ENCODE data around the gene CCPG1. TPM values are rescaled to one million over a fixed set of nuclear protein-coding genes. Genes with fewer than 3 reads are reported as not detected.

The CCPG1 gene
- total and polyA plus RNA-seq, 8 donors, result 16.2 to 88.5 (median 68.0) TPM

DNA sequence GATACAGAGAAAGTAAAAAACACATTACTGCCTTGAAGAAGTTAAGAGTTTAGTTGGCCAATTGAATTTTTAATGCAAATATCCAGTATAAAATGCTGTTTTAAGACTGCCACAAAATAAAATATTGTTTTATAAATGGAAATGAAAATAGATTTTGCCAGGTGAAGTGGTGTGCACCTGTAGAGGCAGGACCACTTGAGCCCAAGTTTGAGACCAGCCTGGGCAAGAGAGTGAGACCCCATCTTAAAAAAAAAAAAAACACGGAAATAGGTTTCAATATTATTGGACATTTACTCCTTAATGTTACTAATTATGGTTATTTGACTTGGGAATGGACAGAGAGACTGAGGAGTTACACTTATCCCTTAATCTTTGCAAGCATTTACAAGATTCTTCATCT, 87.2 kb downstream of the CCPG1 start:
- intact Hi-C loops (cut with DNase I), result no loop called here
- no peak for FAIRE-seq
- Histone ChIP-seq H3K27me3 (no peaks in the 10 kb centered on the region), H3K36me3 (no peaks in the 10 kb centered on the region), H3K4me3 (no peak overlapping the region), H3K4me1 (peaks cover 0 to 25% (median 15%) of the 10 kb centered on the region in 3 donors), H3K27ac (no peak overlapping the region), H3K9me3 (no peaks in the 10 kb centered on the region)
- no peak for ATAC-seq
- TF ChIP-seq, protein P1, sequence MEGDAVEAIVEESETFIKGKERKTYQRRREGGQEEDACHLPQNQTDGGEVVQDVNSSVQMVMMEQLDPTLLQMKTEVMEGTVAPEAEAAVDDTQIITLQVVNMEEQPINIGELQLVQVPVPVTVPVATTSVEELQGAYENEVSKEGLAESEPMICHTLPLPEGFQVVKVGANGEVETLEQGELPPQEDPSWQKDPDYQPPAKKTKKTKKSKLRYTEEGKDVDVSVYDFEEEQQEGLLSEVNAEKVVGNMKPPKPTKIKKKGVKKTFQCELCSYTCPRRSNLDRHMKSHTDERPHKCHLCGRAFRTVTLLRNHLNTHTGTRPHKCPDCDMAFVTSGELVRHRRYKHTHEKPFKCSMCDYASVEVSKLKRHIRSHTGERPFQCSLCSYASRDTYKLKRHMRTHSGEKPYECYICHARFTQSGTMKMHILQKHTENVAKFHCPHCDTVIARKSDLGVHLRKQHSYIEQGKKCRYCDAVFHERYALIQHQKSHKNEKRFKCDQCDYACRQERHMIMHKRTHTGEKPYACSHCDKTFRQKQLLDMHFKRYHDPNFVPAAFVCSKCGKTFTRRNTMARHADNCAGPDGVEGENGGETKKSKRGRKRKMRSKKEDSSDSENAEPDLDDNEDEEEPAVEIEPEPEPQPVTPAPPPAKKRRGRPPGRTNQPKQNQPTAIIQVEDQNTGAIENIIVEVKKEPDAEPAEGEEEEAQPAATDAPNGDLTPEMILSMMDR (IDR thresholded peaks at IDR 0.05), result no peak
- no peak for DNase-seq
- 54 to 75% methylated on average over 1 of the region's 1 CpG for WGBS, 2 donors

DNA sequence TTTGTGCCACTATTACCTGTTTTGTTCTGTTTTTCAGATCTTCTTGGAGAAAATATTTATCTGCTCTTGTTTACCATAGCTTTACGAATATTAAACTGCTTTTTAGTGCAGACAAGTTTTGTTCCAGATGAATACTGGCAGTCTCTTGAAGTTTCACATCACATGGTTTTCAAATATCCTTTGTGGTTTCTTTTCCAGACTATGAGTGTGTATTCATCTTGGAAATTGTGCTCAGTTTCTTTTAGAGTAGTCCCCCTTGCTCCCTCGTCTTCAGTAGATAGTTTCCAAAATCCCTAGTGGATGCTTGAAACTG, 88.0 kb downstream of the CCPG1 start:
- Histone ChIP-seq H3K27me3 (no peaks in the 10 kb centered on the region), H3K9me3 (no peaks in the 10 kb centered on the region), H3K27ac (no peak overlapping the region), H3K4me3 (no peak overlapping the region), H3K4me1 (peaks cover 0 to 25% (median 15%) of the 10 kb centered on the region in 3 donors), H3K36me3 (no peaks in the 10 kb centered on the region)
- DNase-seq (no peak), ATAC-seq (no peak), FAIRE-seq (no peak)
- intact Hi-C loops (cut with DNase I), result no loop called here
- TF ChIP-seq, protein P1 (IDR thresholded peaks at IDR 0.05), result no peak
- WGBS, 2 donors, result 42 to 43% methylated on average over 2 of the region's 2 CpGs

DNA sequence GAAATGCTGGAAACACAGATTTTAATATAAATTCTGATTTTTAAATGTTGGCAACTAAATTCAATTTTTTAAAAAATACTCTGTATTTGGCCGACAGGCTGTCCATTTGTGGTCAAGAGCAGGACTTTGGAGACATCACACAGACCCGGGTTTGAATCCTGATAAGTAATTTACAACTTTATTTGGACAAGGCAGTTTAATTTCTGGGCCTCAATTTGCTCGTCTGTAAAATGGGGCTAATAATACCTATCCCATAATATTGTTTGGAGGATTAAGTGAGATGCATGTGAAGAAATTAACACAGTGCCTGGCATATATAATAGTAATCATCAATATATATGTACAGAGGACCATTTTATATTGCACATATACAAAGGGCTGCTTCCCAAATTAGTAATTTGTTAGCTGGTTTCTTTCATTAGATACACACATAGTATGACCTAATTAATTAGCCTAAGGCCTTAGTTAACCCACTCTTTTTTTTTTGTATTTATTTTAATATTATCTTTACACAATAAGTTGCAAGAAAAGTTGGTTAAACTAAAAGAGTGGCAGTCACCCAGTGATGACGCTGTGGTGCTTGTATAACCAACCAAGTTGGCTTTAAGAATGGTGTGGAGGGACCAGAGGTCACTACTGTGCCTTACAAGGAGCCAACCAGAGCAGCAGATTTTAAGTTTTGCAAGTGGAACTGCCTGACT, 88.5 kb downstream of the CCPG1 start:
- WGBS, 2 donors, result 45 to 48% methylated on average over 4 of the region's 4 CpGs
- no peaks in the 10 kb centered on the region for H3K9me3 ChIP-seq
- no peaks in the 10 kb centered on the region for H3K27me3 ChIP-seq
- H3K36me3 ChIP-seq, result no peaks in the 10 kb centered on the region
- peak overlapping the region; percentile 43 to 78 (median 61) for H3K4me3 ChIP-seq
- peak overlapping the region in 2 of 4 donors; percentile 86 to 89 for H3K27ac ChIP-seq
- FAIRE-seq (no peak), DNase-seq (no peak), ATAC-seq (peak; percentile 27 to 59 (median 42))
- H3K4me1 ChIP-seq, result peaks cover 0 to 25% (median 15%) of the 10 kb centered on the region in 3 donors
- TF ChIP-seq, protein P1 (IDR thresholded peaks at IDR 0.05), result no peak
- intact Hi-C loops (cut with DNase I), result no loop called here

DNA sequence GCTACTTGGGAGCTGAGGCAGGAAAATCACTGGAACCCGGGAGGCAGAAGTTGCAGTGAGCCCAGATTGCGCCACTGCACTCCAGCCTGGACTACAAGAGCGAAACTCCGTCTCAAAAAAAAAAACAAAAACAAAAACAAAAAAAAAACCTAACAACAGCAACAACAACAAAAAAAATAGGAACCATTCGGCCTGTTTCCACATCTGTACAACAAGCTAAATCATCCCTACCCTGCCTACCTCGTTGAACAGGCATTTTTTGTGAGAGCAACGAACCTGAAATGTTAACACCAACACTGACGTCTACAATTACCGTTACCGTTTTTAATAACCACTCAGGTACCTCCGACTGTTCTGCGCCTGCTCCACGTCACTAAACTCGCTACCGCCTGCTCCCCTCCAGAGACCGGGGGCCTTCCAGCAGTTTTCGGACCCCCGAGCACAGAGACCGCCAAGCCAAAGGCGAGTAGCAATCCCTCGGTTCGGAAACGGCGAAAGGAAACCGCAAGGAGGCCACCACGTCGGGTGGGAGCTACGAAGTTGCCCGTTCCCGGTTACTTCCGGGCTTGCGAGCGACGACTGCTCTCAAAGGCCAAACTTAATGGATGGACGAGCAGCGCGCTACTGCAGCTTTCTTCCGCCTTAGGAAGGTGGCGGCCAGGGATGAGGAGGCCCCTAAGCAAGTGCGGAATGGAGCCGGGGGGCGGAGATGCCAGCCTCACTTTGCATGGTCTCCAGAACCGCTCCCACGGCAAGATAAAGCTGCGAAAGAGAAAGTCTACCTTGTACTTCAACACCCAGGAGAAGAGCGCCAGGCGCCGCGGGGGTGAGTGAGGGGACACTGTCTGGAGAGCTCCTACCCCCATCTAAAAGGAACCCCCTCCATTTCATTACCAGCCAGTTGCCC, 89.3 kb downstream of the CCPG1 start, which contains the start of the genes PIGB and PIGBOS1:
Gene PIGB, plus strand, starts transcription at position 635 of the 907 bp plus-strand sequence. Its CDS starts 29 bp downstream, at position 664.
Gene PIGBOS1, minus strand, starts transcription at position 536 of the 907 bp plus-strand sequence. CDS start 1,331 bp downstream, outside the sequence.
- no peaks in the 10 kb centered on the region for H3K9me3 ChIP-seq
- TF ChIP-seq, protein P1 (IDR thresholded peaks at IDR 0.05), result no peak
- peak; percentile 76 to 93 (median 84) for DNase-seq
- intact Hi-C loops (cut with DNase I), result no loop called here
- peaks cover 0 to 25% (median 15%) of the 10 kb centered on the region in 3 donors for H3K4me1 ChIP-seq
- 0 to 1% methylated on average over 49 of the region's 49 CpGs for WGBS, 2 donors
- peak within 1 kb of the TSS; percentile 66 to 89 (median 78) for H3K27ac ChIP-seq
- H3K36me3 ChIP-seq, result no peaks in the 10 kb centered on the region
- ATAC-seq, result peak; percentile 98 to 99 (median 99)
- peak within 1 kb of the TSS; percentile 43 to 78 (median 61) for H3K4me3 ChIP-seq
- no peaks in the 10 kb centered on the region for H3K27me3 ChIP-seq
- FAIRE-seq, result no peak

Small RNA genes lying within 50 kb of the gene (microRNA-seq; reads per million reads assigned to microRNA genes)
- gene MIR628, result 83.0 to 124 reads per million in 2 donors

Other genes starting within 250 kb of the CCPG1 start
- 10 to 100 TPM; 30.7 to 67.0 (median 36.1) TPM for gene RSL24D1, start 211.4 kb downstream of the CCPG1 start, total RNA-seq
- gene RSL24D1, start 211.4 kb downstream of the CCPG1 start, polyA plus RNA-seq, result 10 to 100 TPM; 37.5 to 48.3 TPM
- gene RAB27A, start 118.5 kb downstream of the CCPG1 start, total RNA-seq, result 10 to 100 TPM; 12.6 to 26.5 (median 17.2) TPM
- 1 to 10 TPM; 6.4 to 8.2 TPM for gene RAB27A, start 118.5 kb downstream of the CCPG1 start, polyA plus RNA-seq
- 1 to 10 TPM; 3.3 to 8.0 (median 4.8) TPM for gene PIGBOS1, start 89.2 kb downstream of the CCPG1 start, total RNA-seq
- 10 to 100 TPM; 12.1 to 14.5 TPM for gene PIGBOS1, start 89.2 kb downstream of the CCPG1 start, polyA plus RNA-seq
- gene PIGB, start 89.1 kb downstream of the CCPG1 start, total RNA-seq, result 1 to 10 TPM; 3.4 to 6.1 (median 5.0) TPM
- 10 to 100 TPM in 1 of 2 donors, 1 to 10 TPM in 1; 8.5 to 13.1 TPM for gene PIGB, start 89.1 kb downstream of the CCPG1 start, polyA plus RNA-seq
- gene PIERCE2, start 136 bp upstream of the CCPG1 start, total RNA-seq, result 1 to 10 TPM; 2.8 to 5.6 (median 4.0) TPM
- gene PIERCE2, start 136 bp upstream of the CCPG1 start, polyA plus RNA-seq, result 1 to 10 TPM; 4.5 to 9.7 TPM
- gene DNAAF4, start 99.9 kb upstream of the CCPG1 start, total RNA-seq, result 1 to 10 TPM in 4 of 6 donors, under 1 TPM in 2; 0.42 to 2.0 (median 1.2) TPM
- gene DNAAF4, start 99.9 kb upstream of the CCPG1 start, polyA plus RNA-seq, result 1 to 10 TPM; 3.3 to 5.1 TPM
- gene PYGO1, start 180.0 kb upstream of the CCPG1 start, total RNA-seq, result 1 to 10 TPM; 1.4 to 2.3 (median 2.2) TPM
- under 1 TPM; 0.34 to 0.73 TPM for gene PYGO1, start 180.0 kb upstream of the CCPG1 start, polyA plus RNA-seq